ENCODE results near the gene VKORC1. TPM values are rescaled to one million over a fixed set of nuclear protein-coding genes. Genes with fewer than 3 reads are reported as not detected.

The VKORC1 gene
- total RNA-seq, 1 donor from 2014 or later: 123 TPM

GRCh38 chr16:31082368-31083045 is 12.1 kb downstream of the VKORC1 start:
- H3K36me3 ChIP-seq: peaks cover 0 to 72% of the 10 kb centered on the region in 2 donors
- H3K27ac ChIP-seq: no peak overlapping the region
- no peak for TF ChIP-seq CTCF (IDR thresholded peaks at IDR 0.05)
- no peak overlapping the region for H3K4me3 ChIP-seq
- peaks cover 13% of the 10 kb centered on the region for H3K4me1 ChIP-seq
- no peaks in the 10 kb centered on the region for H3K9me3 ChIP-seq
- no peaks in the 10 kb centered on the region for H3K27me3 ChIP-seq
- intact Hi-C loops (cut with DNase I): loop anchor here (5.0 to 10.0 kb wide), 2 partner anchors 50 to 62 kb away; partner anchors contain the start of gene STX4
- no peak for DNase-seq (ENCODE audit: extremely low spot score in 2 of 2)

GRCh38 chr16:31081428-31082351 is 12.9 kb downstream of the VKORC1 start:
- H3K4me1 ChIP-seq: peaks cover 13% of the 10 kb centered on the region
- DNase-seq (ENCODE audit: extremely low spot score in 2 of 2): no peak
- no peaks in the 10 kb centered on the region for H3K27me3 ChIP-seq
- peaks cover 0 to 77% of the 10 kb centered on the region in 2 donors for H3K36me3 ChIP-seq
- H3K4me3 ChIP-seq: no peak overlapping the region
- H3K9me3 ChIP-seq: no peaks in the 10 kb centered on the region
- intact Hi-C loops (cut with DNase I): loop anchor here (5.0 to 10.0 kb wide), 2 partner anchors 49 to 63 kb away; partner anchors contain the start of gene STX4
- no peak overlapping the region for H3K27ac ChIP-seq
- TF ChIP-seq POLR2AphosphoS5 (IDR thresholded peaks at IDR 0.05; ENCODE audit: insufficient read depth in 1 of 2, low read depth in 1 of 2): no peak
- TF ChIP-seq CTCF (IDR thresholded peaks at IDR 0.05): no peak
- no peak for TF ChIP-seq POLR2A (IDR thresholded peaks at IDR 0.05)

- intact Hi-C loops (cut with DNase I): loop anchor here (5.0 to 10.0 kb wide), 2 partner anchors 49 to 64 kb away; partner anchors contain the start of gene STX4
- H3K27ac ChIP-seq: no peak overlapping the region
- no peaks in the 10 kb centered on the region for H3K9me3 ChIP-seq
- DNase-seq (ENCODE audit: extremely low spot score in 2 of 2): no peak
- no peak for TF ChIP-seq POLR2AphosphoS5 (IDR thresholded peaks at IDR 0.05; ENCODE audit: insufficient read depth in 1 of 2, low read depth in 1 of 2)
- peaks cover 0 to 81% of the 10 kb centered on the region in 2 donors for H3K36me3 ChIP-seq
- H3K27me3 ChIP-seq: no peaks in the 10 kb centered on the region
- no peak overlapping the region for H3K4me3 ChIP-seq
- peaks cover 18% of the 10 kb centered on the region for H3K4me1 ChIP-seq
These were observed 13.7 kb downstream of the VKORC1 start for GRCh38 chr16:31080756-31081419.

GRCh38 chr16:31080035-31080629 is 14.5 kb downstream of the VKORC1 start:
- no peak overlapping the region for H3K27ac ChIP-seq
- H3K4me1 ChIP-seq: peaks cover 25% of the 10 kb centered on the region
- no peak for DNase-seq (ENCODE audit: extremely low spot score in 2 of 2)
- H3K9me3 ChIP-seq: no peaks in the 10 kb centered on the region
- no peak overlapping the region for H3K4me3 ChIP-seq
- H3K36me3 ChIP-seq: peaks cover 0 to 81% of the 10 kb centered on the region in 2 donors
- TF ChIP-seq POLR2A (IDR thresholded peaks at IDR 0.05): no peak
- no peak for TF ChIP-seq POLR2AphosphoS5 (IDR thresholded peaks at IDR 0.05; ENCODE audit: insufficient read depth in 1 of 2, low read depth in 1 of 2)
- intact Hi-C loops (cut with DNase I): loop anchor here (5.0 to 10.0 kb wide), 2 partner anchors 48 to 65 kb away; partner anchors contain the start of gene STX4
- no peaks in the 10 kb centered on the region for H3K27me3 ChIP-seq

GRCh38 chr16:31079342-31079944 is 15.2 kb downstream of the VKORC1 start:
- Histone ChIP-seq H3K27me3 (no peaks in the 10 kb centered on the region), H3K36me3 (peaks cover 0 to 78% of the 10 kb centered on the region in 2 donors), H3K9me3 (no peaks in the 10 kb centered on the region), H3K4me3 (no peak overlapping the region), H3K4me1 (peaks cover 31% of the 10 kb centered on the region), H3K27ac (no peak overlapping the region)
- intact Hi-C loops (cut with DNase I): loop anchor here (10.0 kb wide), 1 partner anchor 95 kb away; the partner anchor contains the start of gene HSD3B7
- no peak for DNase-seq (ENCODE audit: extremely low spot score in 2 of 2)
- TF ChIP-seq POLR2A (IDR thresholded peaks at IDR 0.05) (no peak), CTCF (IDR thresholded peaks at IDR 0.05) (no peak), POLR2AphosphoS5 (IDR thresholded peaks at IDR 0.05; ENCODE audit: insufficient read depth in 1 of 2, low read depth in 1 of 2) (no peak)
